Measurements from ENCODE around the gene MBD1.
A peak's percentile ranks its signal among the peaks of the same experiment; 100 is the strongest.
"Not testable (repeated sequence)": the region's sequence is repeated elsewhere in the genome, so short reads cannot be mapped to it uniquely, and the experiment has no call there.

The MBD1 gene

GRCh38 chr18:50297621-50298442 lies 16.5 kb upstream of the MBD1 start:
- DNase-seq (ENCODE audit: low read depth in 4 of 4, low spot score in 1 of 4) = peak; percentile 32 to 51 (median 48)

- no peak for DNase-seq (ENCODE audit: low read depth in 4 of 4, low spot score in 1 of 4)
Observed at GRCh38 chr18:50293039-50293438, 11.7 kb upstream of the MBD1 start.

GRCh38 chr18:50289108-50289443 lies 7.8 kb upstream of the MBD1 start:
- no peak for DNase-seq (ENCODE audit: low read depth in 4 of 4, low spot score in 1 of 4)

- DNase-seq (ENCODE audit: low read depth in 4 of 4, low spot score in 1 of 4) = not testable (repeated sequence)
Observed at GRCh38 chr18:50288348-50289107, 7.2 kb upstream of the MBD1 start.

- peak; percentile 82 to 95 (median 92) for DNase-seq (ENCODE audit: low read depth in 4 of 4, low spot score in 1 of 4)
Observed at GRCh38 chr18:50287441-50288347, 6.4 kb upstream of the MBD1 start, which contains the start of gene CXXC1. Gene CXXC1, minus strand, starts transcription at chr18:50287692. Its CDS starts 103 bp downstream, at chr18:50287589.

- DNase-seq (ENCODE audit: low read depth in 4 of 4, low spot score in 1 of 4) = no peak
Observed at GRCh38 chr18:50287028-50287440, 5.7 kb upstream of the MBD1 start.

- DNase-seq (ENCODE audit: low read depth in 4 of 4, low spot score in 1 of 4) = peak in 1 of 4 experiments; percentile 34
Observed at GRCh38 chr18:50286391-50287027, 5.2 kb upstream of the MBD1 start.

GRCh38 chr18:50285631-50286321 lies 4.5 kb upstream of the MBD1 start:
- no peak for DNase-seq (ENCODE audit: low read depth in 4 of 4, low spot score in 1 of 4)

GRCh38 chr18:50285071-50285470 lies 3.7 kb upstream of the MBD1 start:
- DNase-seq (ENCODE audit: low read depth in 4 of 4, low spot score in 1 of 4) = no peak

GRCh38 chr18:50284255-50284885 lies 3.0 kb upstream of the MBD1 start:
- no peak for DNase-seq (ENCODE audit: low read depth in 4 of 4, low spot score in 1 of 4)

GRCh38 chr18:50283469-50284209 lies 2.3 kb upstream of the MBD1 start:
- no peak for DNase-seq (ENCODE audit: low read depth in 4 of 4, low spot score in 1 of 4)

- no peak for DNase-seq (ENCODE audit: low read depth in 4 of 4, low spot score in 1 of 4)
Observed at GRCh38 chr18:50282521-50283335, 1.4 kb upstream of the MBD1 start.

- DNase-seq (ENCODE audit: low read depth in 4 of 4, low spot score in 1 of 4) = no peak
Observed at GRCh38 chr18:50281972-50282520, 723 bp upstream of the MBD1 start.

GRCh38 chr18:50280707-50281294 lies 522 bp downstream of the MBD1 start:
- no peak for DNase-seq (ENCODE audit: low read depth in 4 of 4, low spot score in 1 of 4)

GRCh38 chr18:50279752-50280151 lies 1.6 kb downstream of the MBD1 start:
- DNase-seq (ENCODE audit: low read depth in 4 of 4, low spot score in 1 of 4) = no peak

GRCh38 chr18:50277942-50278341 lies 3.4 kb downstream of the MBD1 start:
- no peak for DNase-seq (ENCODE audit: low read depth in 4 of 4, low spot score in 1 of 4)

- DNase-seq (ENCODE audit: low read depth in 4 of 4, low spot score in 1 of 4) = no peak
Observed at GRCh38 chr18:50276452-50276851, 4.9 kb downstream of the MBD1 start.

Data from stimulated activated CD4-positive, alpha-beta T cell treated with anti-CD3 and anti-CD28 coated beads, Interleukin-1b, Interleukin-23, amount 100 ng/mL, for 24 hours (primary cell).